SK-N-SH (cell line): ENCODE data around the gene CLTCL1. TPM values are rescaled to one million over a fixed set of nuclear protein-coding genes. Genes with fewer than 3 reads are reported as not detected.

Experiments
- CTCF ChIA-PET: fragments of 300-600, 350-600 bp; formaldehyde crosslinking; extraction: SDS; loops from one replicate; lab custom pipeline; 2021; lab: Yijun Ruan, JAX
- POLR2A ChIA-PET: fragments of 350-600 bp; sonication (Branson Sonifier 250); formaldehyde crosslinking; extraction: SDS; loops from one replicate; lab custom pipeline; 2020; ENCODE audit warnings: antibody characterized with exemption, inconsistent platforms; lab: Yijun Ruan, JAX
- DNase-seq: peaks from one replicate; pipeline ENCODE4 v3.0.0; 2012
- H2AFZ ChIP-seq: fragments of 200-600 bp; sonication (generic); 2 replicates; pipeline ENCODE4 v1.8.1; 2016; ENCODE audit warnings: antibody characterized with exemption, mild to moderate bottlenecking, low read depth
- H3F3A ChIP-seq: fragments of 200-600 bp; sonication (generic); replicated peaks from 2 replicates; pipeline ENCODE3; 2016; ENCODE audit warnings: antibody characterized with exemption, mild to moderate bottlenecking; ENCODE audit not compliant: insufficient read depth
- H3K27ac ChIP-seq, 2 experiments: fragments of 200-500 bp in 1 of 2; fragments of 200-600 bp in 1 of 2; sonication (Bioruptor generic) in 1 of 2; sonication (generic), shearing (Covaris generic) in 1 of 2; 2 replicates each; pipeline versions ENCODE4 v1.5.1 to v1.6.1; 2014 to 2016; ENCODE audit warnings: low read depth in 2 of 2, inconsistent platforms in 1 of 2, low read length in 1 of 2, mild to moderate bottlenecking in 1 of 2, mixed read lengths in 1 of 2
- H3K27me3 ChIP-seq: fragments of 200-600 bp; sonication (generic), shearing (Covaris generic); 2 replicates; pipeline ENCODE4 v1.6.1; 2016; ENCODE audit warnings: mixed run types; ENCODE audit not compliant: insufficient read depth
- H3K36me3 ChIP-seq, 2 experiments: fragments of 200-500 bp in 1 of 2; fragments of 200-600 bp in 1 of 2; sonication (Bioruptor generic) in 1 of 2; sonication (generic) in 1 of 2; replicated peaks in 1 of 2; 2 replicates each; pipeline versions ENCODE3 to v1.5.1; 2014 to 2016; ENCODE audit warnings: low read length in 1 of 2, mild to moderate bottlenecking in 1 of 2; ENCODE audit not compliant: insufficient read depth in 2 of 2, control insufficient read depth in 1 of 2
- H3K4me1 ChIP-seq, 2 experiments: fragments of 200-500 bp in 1 of 2; fragments of 200-600 bp in 1 of 2; sonication (Bioruptor generic) in 1 of 2; sonication (generic), shearing (Covaris generic) in 1 of 2; 2 replicates each; pipeline versions ENCODE4 v1.5.1 to v1.6.1; 2014 to 2016; ENCODE audit warnings: low read depth in 1 of 2, low read length in 1 of 2, mixed run types in 1 of 2; ENCODE audit not compliant: insufficient read depth in 2 of 2, control insufficient read depth in 1 of 2
- H3K4me2 ChIP-seq: fragments of 200-600 bp; sonication (generic), shearing (Covaris generic); 2 replicates; pipeline ENCODE4 v1.6.1; 2017; ENCODE audit warnings: mixed run types
- H3K4me3 ChIP-seq, 2 experiments: fragments of 200-500 bp in 1 of 2; fragments of 200-600 bp in 1 of 2; sonication (Bioruptor generic) in 1 of 2; sonication (generic), shearing (Covaris generic) in 1 of 2; 2 replicates each; pipeline versions ENCODE4 v1.5.1 to v1.8.1; 2014 to 2016; ENCODE audit warnings: low read depth in 2 of 2, inconsistent platforms in 1 of 2, low read length in 1 of 2, mild to moderate bottlenecking in 1 of 2, mixed read lengths in 1 of 2, moderate library complexity in 1 of 2
- H3K79me2 ChIP-seq: fragments of 200-600 bp; sonication (generic); 2 replicates; pipeline ENCODE4 v1.8.1; 2017; ENCODE audit warnings: mild to moderate bottlenecking; ENCODE audit not compliant: insufficient read depth
- H3K9ac ChIP-seq: fragments of 200-600 bp; sonication (generic); 2 replicates; pipeline ENCODE4 v1.6.1; 2017; ENCODE audit warnings: mixed run types
- H3K9me2 ChIP-seq: fragments of 200-600 bp; sonication (generic); 2 replicates; pipeline ENCODE4 v1.6.1; 2017; ENCODE audit warnings: mixed run types
- H3K9me3 ChIP-seq: fragments of 200-600 bp; sonication (generic); 2 replicates; pipeline ENCODE4 v1.6.1; 2017; ENCODE audit warnings: mixed run types, mild to moderate bottlenecking, moderate library complexity
- H4K20me1 ChIP-seq: fragments of 200-600 bp; sonication (generic); 2 replicates; pipeline ENCODE4 v1.6.1; 2017; ENCODE audit warnings: mild to moderate bottlenecking, mixed run types; ENCODE audit not compliant: insufficient read depth
- JUND ChIP-seq: IDR thresholded peaks from 2 replicates; pipeline ENCODE4 v1.4.0; 2012
- MXI1 ChIP-seq: IDR thresholded peaks from 2 replicates; pipeline ENCODE4 v1.6.1; 2012; ENCODE audit warnings: mild to moderate bottlenecking, low read depth, low read length, improper control_type of control experiment
- RCOR1 ChIP-seq: fragments of 150-350 bp; IDR thresholded peaks from 2 replicates; pipeline ENCODE4 v1.6.1; 2017; ENCODE audit warnings: antibody characterized with exemption, low read length
- TAF1 ChIP-seq: IDR thresholded peaks from 2 replicates; pipeline ENCODE4 v1.6.1; 2012; ENCODE audit warnings: low read depth, mild to moderate bottlenecking, low read length, moderate library complexity, borderline replicate concordance
- YY1 ChIP-seq: IDR thresholded peaks from 2 replicates; pipeline ENCODE4 v1.4.0; 2012; ENCODE audit warnings: low read depth, mild to moderate bottlenecking
- WGBS: methylation state at CpG from one replicate; pipeline ENCODE4 v1.1.6; 2017; ENCODE audit warnings: low lambda C conversion rate; 5-methylcytosine and 5-hydroxymethylcytosine counted together
- polyA plus RNA-seq, 3 experiments: library from polyadenylated mRNA; depleted of rRNA; stranded (reverse); fragments of >200 nt; gene quantifications; 2 replicates each; pipeline ENCODE4 v1.2.3, GENCODE V29; 2012
- small RNA-seq, 7 experiments: library from RNA; depleted of rRNA; stranded (forward); fragments of <200 nt; gene quantifications; one replicate each; pipeline ENCODE3, GENCODE V24; 2012
- TF ChIP-seq, protein P1 (sequence below): IDR thresholded peaks from 2 replicates; pipeline ENCODE4 v1.4.0; 2012; ENCODE audit warnings: low read depth

The CLTCL1 gene
- polyA plus RNA-seq, 1 of the 3 experiments (the other 2 are of a cell fraction) = 6.7 TPM

DNA sequence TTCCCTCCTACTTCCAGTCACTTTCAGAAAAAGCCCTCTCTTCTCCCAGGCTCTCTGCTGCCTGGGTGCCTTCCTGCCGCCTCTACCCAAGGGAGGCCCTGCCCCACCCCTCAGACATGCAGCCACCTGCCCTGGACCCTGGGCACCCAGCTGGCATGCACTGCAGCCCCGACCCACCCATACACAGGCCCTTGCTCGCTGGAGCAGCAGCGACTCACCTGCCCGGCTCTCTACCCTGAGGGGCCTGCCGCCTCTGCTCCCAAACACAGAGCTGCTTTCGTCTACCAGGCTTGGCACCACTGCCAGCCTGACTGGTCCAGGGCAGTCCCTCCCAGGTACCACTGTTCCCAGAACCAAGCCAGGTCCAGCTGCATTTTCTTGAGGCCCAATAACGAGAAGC lies 161.6 kb downstream of the CLTCL1 start:
- Histone ChIP-seq H3K4me1 (no peaks in the 10 kb centered on the region), H3K9me3 (no peaks in the 10 kb centered on the region), H3K27ac (no peak overlapping the region), H3K36me3 (peaks cover 4 to 22% of the 10 kb centered on the region in 2 experiments), H2AFZ (no peak overlapping the region), H4K20me1 (no peaks in the 10 kb centered on the region), H3K4me3 (no peak overlapping the region), H3K9ac (no peak overlapping the region), H3K27me3 (no peaks in the 10 kb centered on the region), H3K4me2 (no peak overlapping the region), H3K79me2 (no peaks in the 10 kb centered on the region), H3F3A (no peaks in the 10 kb centered on the region), H3K9me2 (no peaks in the 10 kb centered on the region)
- WGBS = 61% methylated on average over 8 of the region's 8 CpGs
- ChIA-PET CTCF (interaction anchor here (1.2 kb wide), 1 partner anchor 14 kb away, joined by 5 read pairs; the partner anchor contains the start of gene ESS2), POLR2A (no interaction called here)
- DNase-seq = no peak
- TF ChIP-seq MXI1 (no peak), YY1 (no peak), RCOR1 (no peak), TAF1 (no peak), JUND (no peak)
- TF ChIP-seq, protein P1, sequence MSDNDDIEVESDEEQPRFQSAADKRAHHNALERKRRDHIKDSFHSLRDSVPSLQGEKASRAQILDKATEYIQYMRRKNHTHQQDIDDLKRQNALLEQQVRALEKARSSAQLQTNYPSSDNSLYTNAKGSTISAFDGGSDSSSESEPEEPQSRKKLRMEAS = no peak

Small RNA genes within 50 kb of the gene (small RNA-seq; reads per million reads assigned to genes)
- gene AC000081.1 = 0 reads per million in 7 experiments
- gene RF00398 = 0 reads per million in 7 experiments

Other genes with a start within 250 kb of the CLTCL1 start
- gene DGCR2, start 169.3 kb downstream of the CLTCL1 start, polyA plus RNA-seq (2012; rRNA removed) = 21.5 and 30.4 TPM in 2 replicates
- not detected in 2 replicates for gene TSSK2, start 160.4 kb downstream of the CLTCL1 start, polyA plus RNA-seq (2012; rRNA removed)
- gene ESS2, start 147.1 kb downstream of the CLTCL1 start, polyA plus RNA-seq (2012; rRNA removed) = 14.5 and 15.4 TPM in 2 replicates
- not detected in 2 replicates for gene GSC2, start 141.4 kb downstream of the CLTCL1 start, polyA plus RNA-seq (2012; rRNA removed)
- gene SLC25A1, start 113.0 kb downstream of the CLTCL1 start, polyA plus RNA-seq (2012; rRNA removed) = 34.2 and 44.7 TPM in 2 replicates
- gene HIRA, start 140.0 kb upstream of the CLTCL1 start, polyA plus RNA-seq (2012; rRNA removed) = 20.2 and 21.0 TPM in 2 replicates
- gene MRPL40, start 140.8 kb upstream of the CLTCL1 start, polyA plus RNA-seq (2012; rRNA removed) = 34.9 and 35.7 TPM in 2 replicates
- gene C22orf39, start 156.0 kb upstream of the CLTCL1 start, polyA plus RNA-seq (2012; rRNA removed) = 17.7 and 22.2 TPM in 2 replicates
- gene UFD1, start 187.5 kb upstream of the CLTCL1 start, polyA plus RNA-seq (2012; rRNA removed) = 111 and 122 TPM in 2 replicates
- 23.6 and 26.4 TPM in 2 replicates for gene CDC45, start 188.2 kb upstream of the CLTCL1 start, polyA plus RNA-seq (2012; rRNA removed)
- not detected in 2 replicates for gene CLDN5, start 232.7 kb upstream of the CLTCL1 start, polyA plus RNA-seq (2012; rRNA removed)